Ascending aorta (tissue), 2 donors: Measurements from ENCODE around the gene C2CD2L. TPM values are rescaled to one million over a fixed set of nuclear protein-coding genes. Genes with fewer than 3 reads are reported as not detected.
"Not testable (repeated sequence)": the region's sequence is repeated elsewhere in the genome, so short reads cannot be mapped to it uniquely, and the experiment has no call there.

Experiments used
- DNase-seq, 2 donors: peaks; one replicate each; pipeline ENCODE4 v3.0.0-alpha.2; 2019; ENCODE audit warnings: low spot score in 2 of 2
- H3K27ac ChIP-seq, 2 donors: fragments of 200-600 bp; sonication (generic); one replicate each; pipeline ENCODE4 v1.5.1; 2016 to 2017; ENCODE audit warnings: mild to moderate bottlenecking in 1 of 2
- H3K27me3 ChIP-seq: fragments of 200-600 bp; sonication (generic); one replicate; pipeline ENCODE4 v1.5.1; 2017
- H3K36me3 ChIP-seq, 2 donors: fragments of 200-600 bp; sonication (generic); one replicate each; pipeline ENCODE4 v1.5.1; 2016
- H3K4me1 ChIP-seq, 2 donors: fragments of 200-600 bp; sonication (generic); one replicate each; pipeline ENCODE4 v1.5.1; 2016 to 2017; ENCODE audit warnings: mild to moderate bottlenecking in 1 of 2
- H3K4me3 ChIP-seq, 2 donors: fragments of 200-600 bp; sonication (generic); one replicate each; pipeline ENCODE4 v1.5.1; 2016 to 2017; ENCODE audit warnings: mild to moderate bottlenecking in 1 of 2
- H3K9me3 ChIP-seq, 2 donors: fragments of 200-600 bp; sonication (generic); one replicate each; pipeline ENCODE4 v1.5.1; 2016
- intact Hi-C: fragments of 100-400 bp; cut with DNase I; formaldehyde crosslinking; loops from one replicate; pipeline ENCODE4 v1.15.1; 2023
- total RNA-seq: library from RNA; depleted of rRNA; stranded (reverse); fragments of >200 nt; gene quantifications from one replicate; pipeline ENCODE4 v1.1.0, GENCODE V29; 2016
- TF ChIP-seq, protein P1 (sequence below), 3 experiments: fragments of 200-600 bp in 2 of 3; fragments of 450-650 bp in 1 of 3; sonication (generic) in 2 of 3; IDR thresholded peaks; one replicate each; pipeline ENCODE4 v1.5.1; 2016 to 2019; ENCODE audit warnings: antibody characterized with exemption in 3 of 3, mild to moderate bottlenecking in 1 of 3, moderate library complexity in 1 of 3

C2CD2L gene
- total RNA-seq, 1 donor from 2014 or later, result 16.7 TPM

- Histone ChIP-seq H3K4me3 (no peak overlapping the region), H3K36me3 (no peaks in the 10 kb centered on the region), H3K27me3 (no peaks in the 10 kb centered on the region), H3K9me3 (no peaks in the 10 kb centered on the region), H3K27ac (no peak overlapping the region), H3K4me1 (no peaks in the 10 kb centered on the region)
- no peak for DNase-seq
- TF ChIP-seq, protein P1, sequence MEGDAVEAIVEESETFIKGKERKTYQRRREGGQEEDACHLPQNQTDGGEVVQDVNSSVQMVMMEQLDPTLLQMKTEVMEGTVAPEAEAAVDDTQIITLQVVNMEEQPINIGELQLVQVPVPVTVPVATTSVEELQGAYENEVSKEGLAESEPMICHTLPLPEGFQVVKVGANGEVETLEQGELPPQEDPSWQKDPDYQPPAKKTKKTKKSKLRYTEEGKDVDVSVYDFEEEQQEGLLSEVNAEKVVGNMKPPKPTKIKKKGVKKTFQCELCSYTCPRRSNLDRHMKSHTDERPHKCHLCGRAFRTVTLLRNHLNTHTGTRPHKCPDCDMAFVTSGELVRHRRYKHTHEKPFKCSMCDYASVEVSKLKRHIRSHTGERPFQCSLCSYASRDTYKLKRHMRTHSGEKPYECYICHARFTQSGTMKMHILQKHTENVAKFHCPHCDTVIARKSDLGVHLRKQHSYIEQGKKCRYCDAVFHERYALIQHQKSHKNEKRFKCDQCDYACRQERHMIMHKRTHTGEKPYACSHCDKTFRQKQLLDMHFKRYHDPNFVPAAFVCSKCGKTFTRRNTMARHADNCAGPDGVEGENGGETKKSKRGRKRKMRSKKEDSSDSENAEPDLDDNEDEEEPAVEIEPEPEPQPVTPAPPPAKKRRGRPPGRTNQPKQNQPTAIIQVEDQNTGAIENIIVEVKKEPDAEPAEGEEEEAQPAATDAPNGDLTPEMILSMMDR (IDR thresholded peaks at IDR 0.05), result no peak
- intact Hi-C loops, result no loop called here
These were observed 53.0 kb downstream of the C2CD2L start for GRCh38 chr11:119160151-119160550.

GRCh38 chr11:119161871-119162270 lies 54.7 kb downstream of the C2CD2L start:
- intact Hi-C loops, result no loop called here
- no peak for DNase-seq

GRCh38 chr11:119166368-119167076 lies 59.4 kb downstream of the C2CD2L start:
- no peak for DNase-seq
- intact Hi-C loops, result loop anchor here (5.0 kb wide), 1 partner anchor 59 kb away; the partner anchor contains the start of gene C2CD2L
- H3K9me3 ChIP-seq, result no peaks in the 10 kb centered on the region
- TF ChIP-seq, protein P1 (IDR thresholded peaks at IDR 0.05), result no peak
- H3K36me3 ChIP-seq, result no peaks in the 10 kb centered on the region
- H3K27me3 ChIP-seq, result no peaks in the 10 kb centered on the region
- H3K27ac ChIP-seq, result no peak overlapping the region
- H3K4me3 ChIP-seq, result no peak overlapping the region
- H3K4me1 ChIP-seq, result peaks cover 0 to 2% of the 10 kb centered on the region in 2 donors

More at GRCh38 chr11:119161871-119162270, 54.7 kb downstream of the C2CD2L start:
- H3K36me3 ChIP-seq, result no peaks in the 10 kb centered on the region
- H3K4me1 ChIP-seq, result no peaks in the 10 kb centered on the region
- no peak overlapping the region for H3K4me3 ChIP-seq
- H3K27ac ChIP-seq, result no peak overlapping the region
- no peaks in the 10 kb centered on the region for H3K9me3 ChIP-seq
- H3K27me3 ChIP-seq, result no peaks in the 10 kb centered on the region
- TF ChIP-seq, protein P1 (IDR thresholded peaks at IDR 0.05), result no peak

GRCh38 chr11:119167077-119167458 lies 59.9 kb downstream of the C2CD2L start:
- intact Hi-C loops, result loop anchor here (5.0 kb wide), 1 partner anchor 60 kb away; the partner anchor contains the start of gene C2CD2L
- H3K27me3 ChIP-seq, H3K9me3 ChIP-seq, H3K27ac ChIP-seq, H3K4me3 ChIP-seq, H3K36me3 ChIP-seq, DNase-seq, H3K4me1 ChIP-seq: not testable (repeated sequence)

DNA sequence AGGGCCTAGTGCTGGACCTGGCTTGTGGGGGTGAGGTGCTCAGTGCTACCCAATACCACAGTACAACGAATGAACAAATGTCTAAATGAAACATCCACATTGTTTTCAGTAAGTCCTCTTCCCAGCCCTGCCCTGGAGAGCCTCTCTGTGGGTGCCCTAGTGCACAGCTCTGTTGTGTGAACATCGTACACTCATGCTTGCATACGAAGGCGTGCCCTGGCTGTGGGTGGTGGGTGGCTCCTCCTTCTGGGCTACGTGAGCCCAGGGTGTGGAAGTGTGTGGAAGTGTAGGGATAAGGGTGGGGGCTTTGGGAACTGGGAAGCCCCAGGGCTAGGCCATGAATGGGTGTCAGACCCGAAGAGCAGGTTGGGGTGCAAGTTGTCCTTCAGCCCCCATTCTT lies 60.8 kb downstream of the C2CD2L start:
- Histone ChIP-seq H3K4me3 (no peak overlapping the region), H3K27me3 (no peaks in the 10 kb centered on the region), H3K27ac (peak overlapping the region; percentile 97 to 100), H3K4me1 (peaks cover 0 to 2% of the 10 kb centered on the region in 2 donors), H3K9me3 (no peaks in the 10 kb centered on the region), H3K36me3 (no peaks in the 10 kb centered on the region)
- DNase-seq, result no peak
- intact Hi-C loops, result loop anchor here (2.0 to 5.0 kb wide), 5 partner anchors 23 to 139 kb away; partner anchors contain the start of genes C2CD2L and CBL
- TF ChIP-seq, protein P1 (IDR thresholded peaks at IDR 0.05), result no peak

Other genes with a start within 250 kb of the C2CD2L start
- gene CXCR5, start 223.5 kb upstream of the C2CD2L start, total RNA-seq, result not detected
- gene BCL9L, start 181.4 kb upstream of the C2CD2L start, total RNA-seq, result 46.5 TPM
- gene UPK2, start 151.0 kb upstream of the C2CD2L start, total RNA-seq, result not detected
- not detected for gene FOXR1, start 135.6 kb upstream of the C2CD2L start, total RNA-seq
- 67.7 TPM for gene CENATAC, start 109.2 kb upstream of the C2CD2L start, total RNA-seq
- 857 TPM for gene RPS25, start 89.0 kb upstream of the C2CD2L start, total RNA-seq
- 41.0 TPM for gene TRAPPC4, start 88.6 kb upstream of the C2CD2L start, total RNA-seq
- gene SLC37A4, start 76.5 kb upstream of the C2CD2L start, total RNA-seq, result 21.2 TPM
- gene HYOU1, start 50.1 kb upstream of the C2CD2L start, total RNA-seq, result 98.4 TPM
- 23.4 TPM for gene VPS11, start 39.5 kb upstream of the C2CD2L start, total RNA-seq
- gene HMBS, start 22.5 kb upstream of the C2CD2L start, total RNA-seq, result 82.8 TPM
- gene DPAGT1, start 5.5 kb upstream of the C2CD2L start, total RNA-seq, result 61.9 TPM
- gene HINFP, start 14.2 kb downstream of the C2CD2L start, total RNA-seq, result 36.5 TPM
- gene ABCG4, start 41.7 kb downstream of the C2CD2L start, total RNA-seq, result not detected
- gene NLRX1, start 61.4 kb downstream of the C2CD2L start, total RNA-seq, result 35.9 TPM
- gene NHERF4, start 78.1 kb downstream of the C2CD2L start, total RNA-seq, result not detected
- 21.6 TPM for gene CBL, start 99.0 kb downstream of the C2CD2L start, total RNA-seq
- 2,975 TPM for gene MCAM, start 209.8 kb downstream of the C2CD2L start, total RNA-seq
- 16.8 TPM for gene RNF26, start 227.2 kb downstream of the C2CD2L start, total RNA-seq
- 95.8 TPM for gene C1QTNF5, start 233.5 kb downstream of the C2CD2L start, total RNA-seq
- gene MFRP, start 239.4 kb downstream of the C2CD2L start, total RNA-seq, result not detected